Measurements from ENCODE around the gene TPSAB1.
"Not testable (repeated sequence)": the region's sequence is repeated elsewhere in the genome, so short reads cannot be mapped to it uniquely, and the experiment has no call there.

The TPSAB1 gene

GRCh38 chr16:1225051-1225451 is 15.5 kb upstream of the TPSAB1 start, which contains the start of gene TPSG1:
TPSG1 (minus strand) TSS chr16:1225268; CDS start chr16:1225252, 16 bp downstream.
- DNase-seq: no peak

GRCh38 chr16:1225728-1226311 is 14.7 kb upstream of the TPSAB1 start:
- DNase-seq: not testable (repeated sequence)

GRCh38 chr16:1226692-1227091 is 13.8 kb upstream of the TPSAB1 start:
- not testable (repeated sequence) for DNase-seq

- DNase-seq: not testable (repeated sequence)
Measured at GRCh38 chr16:1228227-1228626, 12.3 kb upstream of the TPSAB1 start.

GRCh38 chr16:1229476-1229875 is 11.0 kb upstream of the TPSAB1 start:
- DNase-seq: not testable (repeated sequence)

GRCh38 chr16:1230084-1230470 is 10.4 kb upstream of the TPSAB1 start, which contains the start of gene TPSB2:
TPSB2 (minus strand) TSS chr16:1230184; CDS start chr16:1229951, 233 bp downstream.
- DNase-seq: not testable (repeated sequence)

- DNase-seq: not testable (repeated sequence)
Measured at GRCh38 chr16:1230471-1231212, 9.9 kb upstream of the TPSAB1 start.

- not testable (repeated sequence) for DNase-seq
Measured at GRCh38 chr16:1231301-1231700, 9.2 kb upstream of the TPSAB1 start.

GRCh38 chr16:1232049-1232748 is 8.3 kb upstream of the TPSAB1 start:
- not testable (repeated sequence) for DNase-seq

GRCh38 chr16:1236659-1237058 is 3.8 kb upstream of the TPSAB1 start:
- not testable (repeated sequence) for DNase-seq

- no peak for DNase-seq
Measured at GRCh38 chr16:1237990-1238389, 2.5 kb upstream of the TPSAB1 start.

GRCh38 chr16:1238909-1239308 is 1.6 kb upstream of the TPSAB1 start:
- DNase-seq: not testable (repeated sequence)

- DNase-seq: not testable (repeated sequence)
Measured at GRCh38 chr16:1239575-1239974, 930 bp upstream of the TPSAB1 start.

GRCh38 chr16:1241081-1241480 is 576 bp downstream of the TPSAB1 start:
- not testable (repeated sequence) for DNase-seq

- not testable (repeated sequence) for DNase-seq
Measured at GRCh38 chr16:1243363-1243762, 2.9 kb downstream of the TPSAB1 start.

GRCh38 chr16:1243907-1244850 is 3.7 kb downstream of the TPSAB1 start:
- not testable (repeated sequence) for DNase-seq

- DNase-seq: no peak
Measured at GRCh38 chr16:1244881-1245280, 4.4 kb downstream of the TPSAB1 start.

GRCh38 chr16:1245452-1246020 is 5.0 kb downstream of the TPSAB1 start:
- no peak for DNase-seq

- DNase-seq: not testable (repeated sequence)
Measured at GRCh38 chr16:1247903-1248537, 7.5 kb downstream of the TPSAB1 start.

- DNase-seq: not testable (repeated sequence)
Measured at GRCh38 chr16:1249031-1249755, 8.7 kb downstream of the TPSAB1 start.
